ENCODE results near the gene ZFHX2. TPM values are rescaled to one million over a fixed set of nuclear protein-coding genes. Genes with fewer than 3 reads are reported as not detected.

ZFHX2 gene
- total RNA-seq, 2 donors from 2014 or later: 12.8 to 15.4 TPM

DNA sequence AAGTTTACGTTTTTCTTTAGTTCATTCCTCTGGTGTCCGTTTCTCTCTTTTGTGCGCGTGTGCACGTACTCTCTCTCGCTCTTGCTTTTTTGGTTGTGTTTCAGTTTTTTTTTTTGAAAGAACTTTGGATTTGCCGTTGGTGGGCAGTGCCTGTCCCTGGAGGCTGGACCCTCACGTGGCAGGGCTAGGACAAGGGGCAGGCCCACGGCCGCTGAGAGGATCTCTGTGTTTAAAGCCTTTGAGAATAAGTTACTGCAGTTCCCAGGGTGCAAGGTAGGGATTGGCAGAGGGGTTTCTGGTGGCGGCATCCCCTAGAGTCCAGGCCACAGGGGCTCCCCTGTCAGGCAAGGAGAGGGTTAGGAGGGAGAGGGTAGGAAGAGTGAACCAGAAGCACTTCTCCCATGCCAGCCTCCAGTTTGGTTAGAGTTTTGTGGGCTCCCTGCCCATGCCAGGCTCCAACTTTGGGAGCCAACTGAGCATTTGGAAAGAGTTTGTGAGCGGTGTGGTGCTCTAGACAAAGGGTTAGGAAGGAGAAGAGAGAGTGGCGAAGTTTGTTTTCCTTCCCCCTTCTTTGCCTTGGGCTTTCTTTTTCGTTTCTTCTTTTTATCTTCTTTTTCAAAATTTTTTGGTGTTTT lies 30.5 kb downstream of the ZFHX2 start:
- no peaks in the 10 kb centered on the region for H3K27me3 ChIP-seq (ENCODE audit: control insufficient read depth, insufficient read depth, low read length, poor library complexity, severe bottlenecking)
- 91 to 100% methylated on average over 2 to 13 of the region's 14 CpGs for WGBS, 2 experiments (ENCODE audit: insufficient coverage in 1 of 2, insufficient read length in 1 of 2)
- H3K27ac ChIP-seq (ENCODE audit: low read depth, low read length): no peak overlapping the region
- H3K9me3 ChIP-seq (ENCODE audit: control insufficient read depth, low read length): no peaks in the 10 kb centered on the region
- no peak for DNase-seq
- TF ChIP-seq, protein P1, sequence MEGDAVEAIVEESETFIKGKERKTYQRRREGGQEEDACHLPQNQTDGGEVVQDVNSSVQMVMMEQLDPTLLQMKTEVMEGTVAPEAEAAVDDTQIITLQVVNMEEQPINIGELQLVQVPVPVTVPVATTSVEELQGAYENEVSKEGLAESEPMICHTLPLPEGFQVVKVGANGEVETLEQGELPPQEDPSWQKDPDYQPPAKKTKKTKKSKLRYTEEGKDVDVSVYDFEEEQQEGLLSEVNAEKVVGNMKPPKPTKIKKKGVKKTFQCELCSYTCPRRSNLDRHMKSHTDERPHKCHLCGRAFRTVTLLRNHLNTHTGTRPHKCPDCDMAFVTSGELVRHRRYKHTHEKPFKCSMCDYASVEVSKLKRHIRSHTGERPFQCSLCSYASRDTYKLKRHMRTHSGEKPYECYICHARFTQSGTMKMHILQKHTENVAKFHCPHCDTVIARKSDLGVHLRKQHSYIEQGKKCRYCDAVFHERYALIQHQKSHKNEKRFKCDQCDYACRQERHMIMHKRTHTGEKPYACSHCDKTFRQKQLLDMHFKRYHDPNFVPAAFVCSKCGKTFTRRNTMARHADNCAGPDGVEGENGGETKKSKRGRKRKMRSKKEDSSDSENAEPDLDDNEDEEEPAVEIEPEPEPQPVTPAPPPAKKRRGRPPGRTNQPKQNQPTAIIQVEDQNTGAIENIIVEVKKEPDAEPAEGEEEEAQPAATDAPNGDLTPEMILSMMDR (conservative IDR thresholded peaks at IDR 0.05): no peak
- Mint-ChIP-seq H3K27ac (no peak overlapping the region), H3K36me3 (ENCODE audit: low read depth) (peaks cover 10% of the 10 kb centered on the region), H3K4me1 (peaks cover 12% of the 10 kb centered on the region), H3K4me3 (no peak overlapping the region), H3K9me3 (no peaks in the 10 kb centered on the region), H3K27me3 (ENCODE audit: insufficient read depth) (peaks cover 6% of the 10 kb centered on the region)
- no peaks in the 10 kb centered on the region for H3K36me3 ChIP-seq (ENCODE audit: control insufficient read depth, insufficient read depth, low read length)
- H3K4me1 ChIP-seq (ENCODE audit: control insufficient read depth, insufficient read depth, low read length): no peaks in the 10 kb centered on the region
- no peak overlapping the region for H3K4me3 ChIP-seq (ENCODE audit: low read length)
- no peak overlapping the region for H3K9ac ChIP-seq (ENCODE audit: extremely low read depth, low read length, poor library complexity, severe bottlenecking)

DNA sequence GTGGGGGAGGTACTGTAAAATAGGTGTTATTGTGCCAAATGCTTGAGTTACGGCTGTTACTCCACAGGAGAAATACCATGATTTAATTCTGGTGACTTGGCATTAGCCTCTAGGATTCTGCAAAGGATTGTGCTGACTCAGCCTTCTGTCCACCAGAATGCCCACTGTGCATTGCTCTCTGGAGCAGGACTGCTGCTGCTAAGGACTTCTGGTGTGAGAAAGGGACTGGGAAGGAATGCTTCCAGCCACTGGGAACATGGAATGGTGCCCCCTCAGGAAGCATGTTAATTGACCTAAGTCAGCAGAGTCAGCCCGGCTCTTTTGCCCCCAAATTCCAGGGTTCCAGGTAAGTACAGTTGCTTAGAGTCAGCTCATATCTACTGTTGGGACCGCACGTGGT lies 32.9 kb downstream of the ZFHX2 start:
- Histone ChIP-seq H3K4me3 (ENCODE audit: low read length) (no peak overlapping the region), H3K9me3 (ENCODE audit: control insufficient read depth, low read length) (no peaks in the 10 kb centered on the region), H3K27ac (ENCODE audit: low read depth, low read length) (no peak overlapping the region), H3K27me3 (ENCODE audit: control insufficient read depth, insufficient read depth, low read length, poor library complexity, severe bottlenecking) (no peaks in the 10 kb centered on the region), H3K36me3 (ENCODE audit: control insufficient read depth, insufficient read depth, low read length) (no peaks in the 10 kb centered on the region), H3K9ac (ENCODE audit: extremely low read depth, low read length, poor library complexity, severe bottlenecking) (no peak overlapping the region), H3K4me1 (ENCODE audit: control insufficient read depth, insufficient read depth, low read length) (no peaks in the 10 kb centered on the region)
- H3K27me3 Mint-ChIP-seq (ENCODE audit: insufficient read depth): peaks cover 20% of the 10 kb centered on the region
- H3K9me3 Mint-ChIP-seq: no peaks in the 10 kb centered on the region
- H3K4me1 Mint-ChIP-seq: peaks cover 12% of the 10 kb centered on the region
- H3K27ac Mint-ChIP-seq: no peak overlapping the region
- WGBS, 2 experiments (ENCODE audit: insufficient coverage in 1 of 2, insufficient read length in 1 of 2): 82 to 92% methylated on average over 4 of the region's 4 CpGs
- no peaks in the 10 kb centered on the region for H3K36me3 Mint-ChIP-seq (ENCODE audit: low read depth)
- TF ChIP-seq, protein P1 (conservative IDR thresholded peaks at IDR 0.05): peak; percentile 25
- DNase-seq: peak; percentile 53
- H3K4me3 Mint-ChIP-seq: no peak overlapping the region

DNA sequence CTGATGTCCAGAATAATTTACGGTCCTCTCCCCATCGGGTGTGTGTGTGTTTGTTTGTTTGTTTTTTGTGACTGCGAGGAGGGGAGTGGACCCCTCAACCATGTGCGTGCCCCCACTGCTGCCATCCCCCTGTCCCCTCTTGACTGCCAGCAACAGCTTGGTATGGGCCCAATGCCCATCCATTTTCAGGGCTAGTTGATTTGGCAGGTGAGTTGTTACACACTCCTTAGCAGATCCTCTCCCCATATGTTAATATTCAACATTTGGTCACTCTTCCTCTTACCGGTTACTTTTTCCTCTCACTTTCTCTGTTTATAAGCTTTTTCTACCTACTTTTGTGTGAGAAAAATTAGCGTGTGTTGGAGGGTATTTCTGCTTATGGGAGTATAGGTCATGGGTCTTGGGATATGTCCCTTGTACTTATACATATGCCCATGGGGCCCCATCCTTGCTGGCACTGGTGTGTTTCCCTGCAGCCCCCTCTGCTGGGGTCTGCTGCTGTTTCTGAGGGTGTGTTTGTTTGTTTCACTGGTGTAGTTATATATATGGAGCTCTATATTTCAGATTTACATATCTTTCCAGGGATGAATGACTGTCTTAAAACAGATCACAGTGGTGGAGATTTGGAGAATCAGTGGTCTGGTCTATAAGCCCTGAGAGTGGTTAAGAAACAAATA lies 33.8 kb downstream of the ZFHX2 start:
- H3K27ac Mint-ChIP-seq: no peak overlapping the region
- Histone ChIP-seq H3K4me1 (ENCODE audit: control insufficient read depth, insufficient read depth, low read length) (no peaks in the 10 kb centered on the region), H3K36me3 (ENCODE audit: control insufficient read depth, insufficient read depth, low read length) (no peaks in the 10 kb centered on the region), H3K9me3 (ENCODE audit: control insufficient read depth, low read length) (no peaks in the 10 kb centered on the region), H3K9ac (ENCODE audit: extremely low read depth, low read length, poor library complexity, severe bottlenecking) (no peak overlapping the region), H3K27ac (ENCODE audit: low read depth, low read length) (no peak overlapping the region), H3K27me3 (ENCODE audit: control insufficient read depth, insufficient read depth, low read length, poor library complexity, severe bottlenecking) (no peaks in the 10 kb centered on the region), H3K4me3 (ENCODE audit: low read length) (no peak overlapping the region)
- H3K4me3 Mint-ChIP-seq: no peak overlapping the region
- no peaks in the 10 kb centered on the region for H3K36me3 Mint-ChIP-seq (ENCODE audit: low read depth)
- no peak for DNase-seq
- H3K4me1 Mint-ChIP-seq: peaks cover 9% of the 10 kb centered on the region
- H3K27me3 Mint-ChIP-seq (ENCODE audit: insufficient read depth): peaks cover 25% of the 10 kb centered on the region
- WGBS, 2 experiments (ENCODE audit: insufficient coverage in 1 of 2, insufficient read length in 1 of 2): 100% methylated on average over 1 to 4 of the region's 6 CpGs
- TF ChIP-seq, protein P1 (conservative IDR thresholded peaks at IDR 0.05): peak; percentile 58
- H3K9me3 Mint-ChIP-seq: no peaks in the 10 kb centered on the region
